Measurements from ENCODE around the gene SEC14L1. TPM values are rescaled to one million over a fixed set of nuclear protein-coding genes. Genes with fewer than 3 reads are reported as not detected.

The SEC14L1 gene
- polyA plus RNA-seq, 2 of the 4 experiments (the other 2 are of a cell fraction) = 27.5 to 40.4 TPM

DNA sequence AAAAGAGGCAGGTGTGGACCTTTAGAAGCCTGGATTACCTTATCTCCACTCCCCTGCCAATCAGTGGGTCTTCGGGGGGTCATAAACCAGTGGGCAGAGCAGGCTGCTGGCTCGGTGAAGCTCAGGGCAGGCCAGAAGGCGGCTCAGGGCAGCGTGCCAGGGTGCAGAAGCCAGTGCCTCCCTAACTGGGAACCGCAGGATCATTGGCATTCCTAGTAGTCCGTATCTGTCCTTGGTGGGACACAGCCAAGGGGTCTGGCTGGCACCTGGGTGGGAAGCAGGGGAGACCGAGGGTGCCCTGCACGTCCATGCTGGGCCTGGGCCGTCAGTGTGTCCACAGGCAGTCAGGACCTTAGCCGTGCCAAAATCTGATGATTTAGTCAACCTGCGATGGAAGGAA lies 76.8 kb downstream of the SEC14L1 start:
- FAIRE-seq (no peak), DNase-seq (ENCODE audit: low read depth in 1 of 2, low spot score in 1 of 2) (no peak), ATAC-seq (no peak)
- ChIA-PET POLR2A (no interaction called here), CTCF (interaction anchor here (0.7 to 1.6 kb wide), 5 partner anchors 10 to 401 kb away, joined by 3 to 5 read pairs (median 3); no protein-coding TSS in a partner anchor)
- Histone ChIP-seq H3K27ac (no peak overlapping the region), H3K4me1 (no peaks in the 10 kb centered on the region), H3K4me2 (no peak overlapping the region), H3K9me3 (no peaks in the 10 kb centered on the region), H3K4me3 (no peak overlapping the region)
- TF ChIP-seq, protein P1, sequence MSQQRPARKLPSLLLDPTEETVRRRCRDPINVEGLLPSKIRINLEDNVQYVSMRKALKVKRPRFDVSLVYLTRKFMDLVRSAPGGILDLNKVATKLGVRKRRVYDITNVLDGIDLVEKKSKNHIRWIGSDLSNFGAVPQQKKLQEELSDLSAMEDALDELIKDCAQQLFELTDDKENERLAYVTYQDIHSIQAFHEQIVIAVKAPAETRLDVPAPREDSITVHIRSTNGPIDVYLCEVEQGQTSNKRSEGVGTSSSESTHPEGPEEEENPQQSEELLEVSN (IDR thresholded peaks at IDR 0.05; ENCODE audit: borderline replicate concordance, low read depth) = no peak
- TF ChIP-seq RNF2 (IDR thresholded peaks at IDR 0.05; ENCODE audit: borderline replicate concordance, low read depth) (no peak), KDM5A (IDR thresholded peaks at IDR 0.05) (no peak), BHLHE40 (IDR thresholded peaks at IDR 0.05; ENCODE audit: low read depth, low read length) (no peak)
- WGBS (ENCODE audit: missing lambda C conversion rate) = 94% methylated on average over 11 of the region's 11 CpGs

DNA sequence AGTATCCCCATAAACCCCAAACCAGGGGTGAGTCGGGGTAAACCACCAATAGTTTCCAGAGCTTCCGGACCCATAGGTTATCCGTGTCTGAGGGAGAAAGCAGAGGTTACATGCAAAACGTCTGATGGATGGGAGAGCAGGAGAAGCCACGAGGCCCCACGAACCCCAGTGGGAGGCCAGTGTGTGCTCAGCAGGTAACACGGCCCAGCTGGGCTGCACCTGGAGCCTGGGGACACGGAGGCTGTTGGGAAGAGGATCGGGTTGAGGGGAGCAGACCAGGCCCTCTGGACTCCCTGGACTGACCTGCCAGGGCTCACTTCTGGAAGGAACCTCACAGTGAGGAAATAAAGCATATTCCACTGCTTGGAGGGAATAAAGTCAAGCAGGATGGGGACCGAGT lies 78.1 kb downstream of the SEC14L1 start:
- H3K4me3 ChIP-seq = no peak overlapping the region
- H3K27ac ChIP-seq = no peak overlapping the region
- TF ChIP-seq HOXB5 (CRISPR knock-in tag; IDR thresholded peaks at IDR 0.05) = no peak
- TF ChIP-seq JUN (IDR thresholded peaks at IDR 0.05) = no peak
- TF ChIP-seq BHLHE40 (IDR thresholded peaks at IDR 0.05; ENCODE audit: low read depth, low read length) = no peak
- TF ChIP-seq HOXB13 (CRISPR knock-in tag; IDR thresholded peaks at IDR 0.05; ENCODE audit: low read depth) = no peak
- TF ChIP-seq CHD2 (IDR thresholded peaks at IDR 0.05; ENCODE audit: low read length, partially characterized antibody) = no peak
- no peak for TF ChIP-seq ZC3H11A (IDR thresholded peaks at IDR 0.05)
- TF ChIP-seq HEYL (CRISPR knock-in tag; IDR thresholded peaks at IDR 0.05) = no peak
- TF ChIP-seq, protein P2, sequence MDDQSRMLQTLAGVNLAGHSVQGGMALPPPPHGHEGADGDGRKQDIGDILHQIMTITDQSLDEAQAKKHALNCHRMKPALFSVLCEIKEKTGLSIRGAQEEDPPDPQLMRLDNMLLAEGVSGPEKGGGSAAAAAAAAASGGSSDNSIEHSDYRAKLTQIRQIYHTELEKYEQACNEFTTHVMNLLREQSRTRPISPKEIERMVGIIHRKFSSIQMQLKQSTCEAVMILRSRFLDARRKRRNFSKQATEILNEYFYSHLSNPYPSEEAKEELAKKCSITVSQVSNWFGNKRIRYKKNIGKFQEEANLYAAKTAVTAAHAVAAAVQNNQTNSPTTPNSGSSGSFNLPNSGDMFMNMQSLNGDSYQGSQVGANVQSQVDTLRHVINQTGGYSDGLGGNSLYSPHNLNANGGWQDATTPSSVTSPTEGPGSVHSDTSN (IDR thresholded peaks at IDR 0.05) = no peak
- no peak for TF ChIP-seq JUNB (IDR thresholded peaks at IDR 0.05)
- TF ChIP-seq HOXA7 (CRISPR knock-in tag; IDR thresholded peaks at IDR 0.05) = no peak
- TF ChIP-seq TFCP2L1 (CRISPR knock-in tag; IDR thresholded peaks at IDR 0.05) = no peak
- no peak for TF ChIP-seq NFE2L2 (conservative IDR thresholded peaks at IDR 0.05; ENCODE audit: low read length)
- TF ChIP-seq ZSCAN20 (CRISPR knock-in tag; IDR thresholded peaks at IDR 0.05) = no peak
- TF ChIP-seq RNF2 (IDR thresholded peaks at IDR 0.05; ENCODE audit: borderline replicate concordance, low read depth) = no peak
- TF ChIP-seq, protein P3, sequence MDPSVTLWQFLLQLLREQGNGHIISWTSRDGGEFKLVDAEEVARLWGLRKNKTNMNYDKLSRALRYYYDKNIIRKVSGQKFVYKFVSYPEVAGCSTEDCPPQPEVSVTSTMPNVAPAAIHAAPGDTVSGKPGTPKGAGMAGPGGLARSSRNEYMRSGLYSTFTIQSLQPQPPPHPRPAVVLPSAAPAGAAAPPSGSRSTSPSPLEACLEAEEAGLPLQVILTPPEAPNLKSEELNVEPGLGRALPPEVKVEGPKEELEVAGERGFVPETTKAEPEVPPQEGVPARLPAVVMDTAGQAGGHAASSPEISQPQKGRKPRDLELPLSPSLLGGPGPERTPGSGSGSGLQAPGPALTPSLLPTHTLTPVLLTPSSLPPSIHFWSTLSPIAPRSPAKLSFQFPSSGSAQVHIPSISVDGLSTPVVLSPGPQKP (IDR thresholded peaks at IDR 0.05; ENCODE audit: low read depth, low read length) = no peak
- TF ChIP-seq EP300 (IDR thresholded peaks at IDR 0.05) = no peak
- no peak for TF ChIP-seq FOSB (CRISPR knock-in tag; IDR thresholded peaks at IDR 0.05)
- no peak for TF ChIP-seq POLR2A (IDR thresholded peaks at IDR 0.05; ENCODE audit: low read length)
- H3K4me2 ChIP-seq = no peak overlapping the region
- no peak for FAIRE-seq
- CTCF ChIA-PET = no interaction called here
- H3K9me3 ChIP-seq = no peaks in the 10 kb centered on the region
- no peak for ATAC-seq
- POLR2A ChIA-PET = no interaction called here
- WGBS (ENCODE audit: missing lambda C conversion rate) = 83% methylated on average over 10 of the region's 10 CpGs
- no peaks in the 10 kb centered on the region for H3K4me1 ChIP-seq
- no peak for DNase-seq (ENCODE audit: low read depth in 1 of 2, low spot score in 1 of 2)

DNA sequence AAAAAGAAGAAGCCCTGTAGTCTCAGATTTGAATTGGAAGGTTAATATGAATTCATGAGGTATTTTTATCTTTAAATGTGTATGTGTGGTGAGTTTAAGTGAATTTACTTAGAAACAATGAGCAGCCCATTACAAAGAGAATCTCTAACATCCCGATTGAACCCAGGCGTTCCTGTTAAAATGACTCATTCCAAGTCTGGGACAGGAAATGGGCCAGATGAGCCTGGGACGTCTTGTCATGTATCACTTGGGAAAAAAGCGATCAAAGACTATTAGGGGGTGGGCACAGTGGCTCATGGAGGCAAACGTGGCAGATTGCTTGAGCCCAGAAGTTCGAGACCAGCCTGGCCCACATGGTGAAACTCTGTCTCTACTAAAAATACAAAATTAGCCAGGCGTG lies 81.6 kb downstream of the SEC14L1 start:
- no peak for ATAC-seq
- H3K4me3 ChIP-seq = no peak overlapping the region
- CTCF ChIA-PET = interaction anchor here (4.1 kb wide), 1 partner anchor 9 kb away, joined by 22 read pairs; no protein-coding TSS in a partner anchor
- peaks cover 5% of the 10 kb centered on the region; the same call in 1 of the 3 replicates for H3K9me3 ChIP-seq
- POLR2A ChIA-PET = no interaction called here
- no peak overlapping the region for H3K27ac ChIP-seq
- H3K4me2 ChIP-seq = no peak overlapping the region
- DNase-seq (ENCODE audit: low read depth in 1 of 2, low spot score in 1 of 2) = no peak
- WGBS (ENCODE audit: missing lambda C conversion rate) = 88% methylated on average over 7 of the region's 7 CpGs
- TF ChIP-seq BHLHE40 (IDR thresholded peaks at IDR 0.05; ENCODE audit: low read depth, low read length) = no peak
- TF ChIP-seq RAD21 (conservative IDR thresholded peaks at IDR 0.05 in 1 of 2, IDR thresholded peaks at IDR 0.05 in 1 of 2) = no peak
- no peak for TF ChIP-seq RCOR1 (IDR thresholded peaks at IDR 0.05; ENCODE audit: low read depth, low read length)
- TF ChIP-seq, protein P1 (IDR thresholded peaks at IDR 0.05; ENCODE audit: borderline replicate concordance, low read depth) = no peak
- TF ChIP-seq RARB (CRISPR knock-in tag; IDR thresholded peaks at IDR 0.05) = no peak
- TF ChIP-seq CEBPB (IDR thresholded peaks at IDR 0.05) = no peak
- no peak for TF ChIP-seq MAZ (IDR thresholded peaks at IDR 0.05; ENCODE audit: borderline replicate concordance, low read depth, low read length)
- no peak for TF ChIP-seq KDM5A (IDR thresholded peaks at IDR 0.05)
- TF ChIP-seq, protein P3 (IDR thresholded peaks at IDR 0.05; ENCODE audit: low read depth, low read length) = no peak
- no peak for TF ChIP-seq EP300 (IDR thresholded peaks at IDR 0.05)
- no peak for TF ChIP-seq POLR2AphosphoS2 (conservative IDR thresholded peaks at IDR 0.05; ENCODE audit: low read length)
- TF ChIP-seq FOXS1 (CRISPR knock-in tag; IDR thresholded peaks at IDR 0.05) = no peak
- TF ChIP-seq HOXB5 (CRISPR knock-in tag; IDR thresholded peaks at IDR 0.05) = no peak
- TF ChIP-seq, protein P2 (IDR thresholded peaks at IDR 0.05) = no peak
- TF ChIP-seq ZC3H11A (IDR thresholded peaks at IDR 0.05) = no peak
- no peak for TF ChIP-seq MYC (IDR thresholded peaks at IDR 0.05; ENCODE audit: borderline replicate concordance, low read length)
- no peak for FAIRE-seq
- no peaks in the 10 kb centered on the region for H3K4me1 ChIP-seq

All from A549 (cell line).